GDM1 (cell line): ENCODE results near the gene CCNL1.
A peak's percentile ranks its signal among the peaks of the same experiment; 100 is the strongest.
"Not testable (repeated sequence)": the region's sequence is repeated elsewhere in the genome, so short reads cannot be mapped to it uniquely, and the experiment has no call there.

ENCODE experiments used
- DNase-seq: peaks from one replicate; lab custom pipeline; 2025; lab: John Stamatoyannopoulos, UW

CCNL1 gene

DNA sequence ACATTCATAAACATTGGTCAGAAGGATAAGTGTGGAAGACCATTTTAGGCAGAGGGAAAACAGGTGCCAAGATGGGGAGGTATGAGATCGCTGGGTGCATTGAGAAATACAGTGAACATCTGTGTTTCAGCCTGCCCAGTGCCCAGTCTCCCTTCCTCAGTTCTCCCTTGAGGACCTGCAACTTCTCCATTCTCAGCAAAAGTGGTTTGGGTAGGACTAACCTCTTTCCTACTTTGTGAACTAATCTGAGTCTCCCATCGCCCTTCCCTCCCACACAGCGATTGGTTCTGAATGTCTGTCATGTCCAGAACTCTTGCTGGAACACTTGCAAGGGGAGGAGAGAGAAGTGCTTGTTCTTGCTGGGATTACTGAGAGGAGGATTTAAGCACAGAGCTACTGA, 10.9 kb upstream of the CCNL1 start:
- DNase-seq: peak; percentile 46

GRCh38 chr3:157167371-157168042, 7.6 kb upstream of the CCNL1 start:
- no peak for DNase-seq

GRCh38 chr3:157166561-157166960, 6.6 kb upstream of the CCNL1 start:
- DNase-seq: no peak

GRCh38 chr3:157166115-157166514, 6.2 kb upstream of the CCNL1 start:
- no peak for DNase-seq

DNA sequence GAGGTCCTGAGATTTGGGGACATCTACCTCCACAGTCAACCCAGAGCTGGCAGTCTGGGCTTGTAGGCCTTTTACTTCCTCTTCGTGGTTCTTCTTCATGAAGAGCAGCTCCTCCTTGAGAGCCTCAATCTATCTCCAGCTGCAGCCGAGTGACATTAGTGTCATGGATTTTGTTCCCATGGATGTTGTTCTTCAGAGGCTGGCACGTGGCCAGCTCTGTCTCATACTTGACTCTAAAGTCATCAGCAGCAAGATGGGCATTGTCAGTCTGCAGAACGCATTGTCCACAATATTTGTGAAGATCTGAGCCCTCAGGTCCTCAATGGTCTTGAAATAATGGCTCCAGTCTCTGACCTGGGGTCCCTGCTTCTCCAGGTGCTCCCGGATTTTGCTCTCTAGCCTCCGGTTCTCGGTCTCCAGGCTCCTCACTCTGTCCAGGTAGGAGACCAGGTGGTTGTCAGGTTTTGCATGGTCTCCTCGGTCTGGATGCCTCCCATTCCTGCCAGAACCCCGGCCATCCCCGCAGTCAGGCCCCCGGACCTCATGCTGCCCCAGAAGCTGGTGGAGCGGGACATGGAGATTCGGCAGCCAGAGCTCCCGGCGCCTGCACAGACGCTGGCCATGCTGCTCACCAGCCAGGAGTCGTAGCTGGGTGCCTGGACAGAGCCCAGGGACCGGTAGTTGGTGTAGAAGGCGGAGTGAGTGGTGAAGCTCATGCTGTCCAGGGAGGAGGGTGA, 3.4 kb upstream of the CCNL1 start:
- no peak for DNase-seq

DNA sequence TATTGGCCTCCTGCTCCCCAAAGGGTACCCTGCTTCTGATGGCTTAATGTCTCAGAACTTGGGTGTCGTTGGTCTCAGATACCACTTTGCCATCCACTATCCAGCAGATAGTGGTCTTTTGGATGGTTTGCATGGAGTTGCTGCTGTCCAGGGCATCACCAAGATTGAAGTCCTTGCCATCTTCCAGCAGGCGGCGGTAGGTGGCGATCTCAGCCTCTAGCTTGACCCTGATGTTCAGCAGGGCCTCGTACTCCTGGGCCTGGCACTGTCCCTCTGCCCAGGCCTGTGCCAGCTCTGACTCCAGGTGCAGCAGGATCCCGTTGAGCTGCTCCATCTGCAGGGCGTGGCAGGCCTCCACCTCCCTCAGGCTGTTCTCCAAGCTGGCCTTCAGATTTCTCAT, 2.7 kb upstream of the CCNL1 start:
- not testable (repeated sequence) for DNase-seq

GRCh38 chr3:157160658-157161424, 894 bp upstream of the CCNL1 start:
- peak; percentile 52 for DNase-seq

DNA sequence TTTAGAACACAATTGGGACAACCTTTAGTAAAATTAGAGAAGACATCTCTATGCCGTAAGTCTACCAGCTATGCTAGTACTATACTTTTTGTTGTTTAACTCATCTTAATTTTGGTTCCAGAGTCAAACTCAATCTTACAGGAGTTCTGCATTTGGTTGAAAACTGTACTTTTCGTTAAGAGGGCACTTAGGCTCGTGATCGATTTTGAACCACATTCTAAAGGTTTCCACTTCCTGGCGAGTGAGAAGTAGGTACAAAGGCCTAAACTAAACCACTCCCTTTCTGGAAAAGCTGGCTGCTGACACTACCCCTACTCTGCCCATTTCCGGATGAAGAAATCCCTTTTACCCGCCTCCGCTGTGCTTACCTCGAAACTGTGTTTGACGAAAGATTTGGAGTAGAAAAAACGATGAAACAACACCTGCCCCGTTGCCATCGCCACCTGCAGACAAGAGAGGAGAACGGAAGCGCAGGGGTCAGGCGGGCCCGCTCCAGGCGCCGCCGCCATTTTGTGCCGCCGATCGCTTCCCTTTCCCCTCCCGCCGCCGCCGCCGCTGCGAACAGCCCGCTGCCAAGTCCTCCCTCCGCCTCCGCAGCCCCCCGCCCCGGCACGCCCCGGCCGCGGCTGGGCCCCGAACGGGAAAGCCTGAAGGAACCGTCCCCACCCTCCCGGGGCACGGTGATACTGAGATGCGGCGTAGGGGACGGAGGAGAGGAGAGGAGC, 748 bp downstream of the CCNL1 start:
- DNase-seq: peak; percentile 25

GRCh38 chr3:157157836-157158235, 2.1 kb downstream of the CCNL1 start:
- DNase-seq: no peak

- DNase-seq: no peak
Measured at GRCh38 chr3:157156837-157157635, 2.9 kb downstream of the CCNL1 start.

GRCh38 chr3:157155591-157155990, 4.4 kb downstream of the CCNL1 start:
- no peak for DNase-seq

- no peak for DNase-seq
Measured at GRCh38 chr3:157154563-157155330, 5.2 kb downstream of the CCNL1 start.

GRCh38 chr3:157152930-157153329, 7.0 kb downstream of the CCNL1 start:
- DNase-seq: no peak

DNA sequence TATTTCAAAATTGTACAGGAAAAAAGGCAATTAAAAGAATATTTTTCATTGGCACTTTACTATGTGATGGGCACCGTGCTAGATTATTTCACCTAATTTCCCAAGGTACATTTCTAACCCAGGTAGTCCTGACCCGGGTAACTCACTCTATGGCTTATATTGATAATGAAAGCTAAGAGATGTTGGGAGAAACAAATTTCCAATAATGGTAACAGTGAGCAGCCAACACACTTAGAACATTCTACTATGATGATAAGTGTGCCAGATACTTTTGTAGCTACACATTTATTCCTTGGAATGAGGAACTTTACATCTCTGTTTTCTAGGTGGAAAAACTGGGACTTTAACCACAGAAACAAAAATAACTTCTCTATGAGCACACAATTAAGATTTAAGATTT, 7.5 kb downstream of the CCNL1 start:
- DNase-seq: no peak

DNA sequence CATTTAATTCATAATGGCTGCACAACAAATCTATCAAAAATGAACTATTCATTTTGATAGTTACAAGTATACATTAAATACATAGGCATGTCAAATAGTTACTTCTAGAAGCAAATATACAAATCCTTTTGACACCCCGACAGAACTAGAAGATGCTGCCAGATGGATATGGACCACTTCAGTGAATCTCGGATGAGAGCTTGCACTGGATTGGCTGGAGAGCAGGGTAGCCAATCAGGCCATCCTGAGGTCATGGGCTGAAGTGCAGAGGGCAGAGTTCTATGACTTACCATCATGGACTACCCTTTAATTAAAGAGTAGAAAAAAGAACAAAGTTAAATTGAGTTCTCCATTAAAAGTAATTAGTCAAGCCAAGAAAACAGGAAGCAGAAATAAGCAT, 8.3 kb downstream of the CCNL1 start:
- no peak for DNase-seq

- DNase-seq: no peak
Measured at GRCh38 chr3:157151151-157151550, 8.8 kb downstream of the CCNL1 start.

GRCh38 chr3:157149136-157149696, 10.7 kb downstream of the CCNL1 start:
- no peak for DNase-seq

DNA sequence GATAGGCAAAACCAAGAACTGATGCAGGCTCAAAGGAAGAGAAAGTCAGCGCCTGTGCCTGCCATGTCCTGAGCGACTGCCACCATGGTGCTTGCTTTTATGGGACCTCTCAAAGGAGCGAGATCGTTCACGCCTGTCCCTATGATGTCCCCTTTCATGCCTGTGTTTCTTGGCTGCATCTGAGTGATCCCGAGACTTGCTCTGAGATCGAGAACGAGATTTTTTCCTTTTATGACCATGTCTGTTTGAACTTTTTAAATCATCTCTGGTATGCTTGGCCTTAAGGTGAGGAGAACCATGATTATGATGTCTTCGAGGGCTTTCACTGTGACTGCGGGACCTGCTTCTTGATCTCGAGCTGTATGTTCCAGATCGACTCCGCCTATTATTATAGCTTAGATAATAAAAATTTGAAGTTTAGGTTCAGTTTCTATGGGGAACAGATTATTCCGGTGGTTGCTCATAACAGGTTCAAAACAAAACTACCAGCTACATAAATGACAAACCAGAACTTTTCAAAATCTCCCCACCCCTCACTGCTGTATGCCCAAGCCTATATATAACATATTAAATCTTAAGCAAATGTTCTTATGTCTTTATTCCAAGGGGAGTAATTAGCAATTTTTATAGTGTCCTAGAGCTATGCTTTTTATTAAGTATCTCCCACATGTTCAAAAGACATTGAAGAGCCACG, 11.6 kb downstream of the CCNL1 start:
- no peak for DNase-seq

- DNase-seq: no peak
Measured at GRCh38 chr3:157147099-157147803, 12.7 kb downstream of the CCNL1 start.
